A673 (cell line): ENCODE measurements around the gene CAPN5. TPM values are rescaled to one million over a fixed set of nuclear protein-coding genes. Genes with fewer than 3 reads are reported as not detected.

Source experiments
- BruUV-seq: library from RNA; stranded (reverse); fragments of 400-500 nt; replicated peaks from 2 replicates; lab custom pipeline; 2021; lab: Mats Ljungman, UMichigan
- CTCF ChIA-PET: fragments of 300-600 bp; sonication (Branson Sonifier 250); formaldehyde crosslinking; loops from one replicate; lab custom pipeline; 2022; ENCODE audit warnings: antibody characterized with exemption; lab: Charles Lee
- POLR2A ChIA-PET: fragments of 300-600 bp; sonication (Branson Sonifier 250); formaldehyde crosslinking; loops from one replicate; lab custom pipeline; 2022; ENCODE audit warnings: antibody characterized with exemption; ENCODE audit not compliant: low non-redundant PET; lab: Charles Lee
- DNase-seq: peaks from one replicate; pipeline ENCODE4 v3.0.0-alpha.2; 2015; ENCODE audit warnings: low spot score
- H3K27ac ChIP-seq: fragments of 200-600 bp; sonication (generic); 2 replicates; pipeline ENCODE4 v1.5.1; 2016; ENCODE audit warnings: mixed run types, low read depth, mild to moderate bottlenecking, mixed read lengths, antibody characterized with exemption, low read length; ENCODE audit not compliant: poor library complexity, severe bottlenecking
- H3K27me3 ChIP-seq: fragments of 200-600 bp; sonication (generic); replicated peaks from 2 replicates; pipeline ENCODE4 v1.6.1; 2017; ENCODE audit warnings: mixed run types, low read depth, mild to moderate bottlenecking, mixed read lengths, antibody characterized with exemption, low read length; ENCODE audit not compliant: insufficient read depth, poor library complexity
- H3K36me3 ChIP-seq: fragments of 200-600 bp; sonication (generic); 2 replicates; pipeline ENCODE4 v1.6.1; 2016; ENCODE audit warnings: mixed run types, mild to moderate bottlenecking, mixed read lengths, antibody characterized with exemption, low read length; ENCODE audit not compliant: insufficient read depth, poor library complexity, severe bottlenecking
- H3K4me1 ChIP-seq: fragments of 200-600 bp; sonication (generic); 2 replicates; pipeline ENCODE4 v1.6.1; 2017; ENCODE audit warnings: mixed run types, mild to moderate bottlenecking, mixed read lengths, antibody characterized with exemption, low read length; ENCODE audit not compliant: insufficient read depth, poor library complexity, severe bottlenecking
- H3K4me3 ChIP-seq: fragments of 200-600 bp; sonication (generic); 2 replicates; pipeline ENCODE4 v1.5.1; 2016; ENCODE audit warnings: low read depth, mixed run types, mild to moderate bottlenecking, mixed read lengths, low read length; ENCODE audit not compliant: poor library complexity, severe bottlenecking
- H3K9me3 ChIP-seq: fragments of 200-600 bp; sonication (generic); 2 replicates; pipeline ENCODE4 v1.6.1; 2016; ENCODE audit warnings: mixed run types, low read depth, mild to moderate bottlenecking, mixed read lengths, antibody characterized with exemption, low read length; ENCODE audit not compliant: poor library complexity, severe bottlenecking
- EZH2 ChIP-seq: fragments of 200-600 bp; sonication (generic); IDR thresholded peaks from 2 replicates; pipeline ENCODE4 v1.6.1; 2017; ENCODE audit warnings: borderline replicate concordance, low read depth, mild to moderate bottlenecking, mixed read lengths, antibody characterized with exemption, low read length; ENCODE audit not compliant: poor library complexity, severe bottlenecking
- intact Hi-C: fragments of 100-400 bp; cut with micrococcal nuclease; formaldehyde crosslinking; loops from one replicate; pipeline ENCODE4 v1.10.0; 2022; ENCODE audit not compliant: unreplicated experiment
- total RNA-seq: library from RNA; stranded (reverse); gene quantifications from 2 replicates; pipeline ENCODE4 v1.2.3, GENCODE V29; 2021
- TF ChIP-seq, protein P1 (sequence below): fragments of 300-800, 200-600 bp; sonication (generic); conservative IDR thresholded peaks from 2 replicates; pipeline ENCODE4 v1.5.1; 2017; ENCODE audit warnings: low read depth, mild to moderate bottlenecking, antibody characterized with exemption, low read length, moderate library complexity, mixed read lengths

The CAPN5 gene
- total RNA-seq, 1 experiment from 2014 or later: 4.3 TPM

DNA sequence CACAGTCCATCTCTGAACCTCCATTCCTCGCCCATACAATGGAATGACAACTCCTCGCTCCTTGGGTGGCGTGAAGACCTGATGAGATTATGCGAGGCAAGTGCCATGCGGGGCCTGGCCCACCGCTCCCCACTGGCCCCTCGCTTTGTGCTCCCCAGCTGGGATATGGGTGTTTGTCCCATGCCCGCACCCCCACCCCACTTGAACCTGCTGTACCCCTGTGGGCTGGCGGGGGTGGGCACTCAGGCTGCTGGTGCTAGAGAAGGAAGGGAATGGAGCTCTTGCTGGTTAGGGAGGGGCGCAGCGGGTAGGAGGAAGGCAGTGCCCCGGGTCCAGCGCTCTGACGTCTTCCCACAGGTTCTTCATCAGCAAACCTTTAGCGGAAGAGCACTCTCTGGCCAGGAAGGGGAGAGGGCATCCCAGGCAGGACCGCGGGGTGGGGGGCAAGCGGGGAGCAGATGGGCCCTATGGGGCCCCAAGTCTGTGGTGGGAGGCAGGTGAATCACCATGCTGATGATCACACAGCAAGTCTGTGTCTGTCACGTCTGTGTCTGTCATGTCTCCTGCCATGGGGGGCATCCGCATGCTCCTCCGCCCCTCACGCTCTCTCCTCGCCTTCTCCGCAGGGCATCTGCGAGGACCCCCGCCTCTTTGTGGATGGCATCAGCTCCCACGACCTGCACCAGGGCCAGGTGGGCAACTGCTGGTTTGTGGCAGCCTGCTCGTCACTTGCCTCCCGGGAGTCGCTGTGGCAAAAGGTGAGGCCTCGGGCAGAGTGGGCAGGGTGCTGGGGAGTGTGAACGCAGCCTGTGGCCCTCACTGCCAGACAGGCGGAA lies 26.5 kb downstream of the CAPN5 start:
- intact Hi-C loops: no loop called here
- H3K9me3 ChIP-seq: no peaks in the 10 kb centered on the region
- H3K27me3 ChIP-seq: no peaks in the 10 kb centered on the region
- no peaks in the 10 kb centered on the region for H3K36me3 ChIP-seq
- CTCF ChIA-PET: interaction anchor here (1.5 kb wide), 1 partner anchor 45 kb away, joined by 4 read pairs; no protein-coding TSS in a partner anchor
- H3K27ac ChIP-seq: no peak overlapping the region
- no TSS peak for BruUV-seq
- no peaks in the 10 kb centered on the region for H3K4me1 ChIP-seq
- H3K4me3 ChIP-seq: no peak overlapping the region
- POLR2A ChIA-PET: no interaction called here
- TF ChIP-seq, protein P1, sequence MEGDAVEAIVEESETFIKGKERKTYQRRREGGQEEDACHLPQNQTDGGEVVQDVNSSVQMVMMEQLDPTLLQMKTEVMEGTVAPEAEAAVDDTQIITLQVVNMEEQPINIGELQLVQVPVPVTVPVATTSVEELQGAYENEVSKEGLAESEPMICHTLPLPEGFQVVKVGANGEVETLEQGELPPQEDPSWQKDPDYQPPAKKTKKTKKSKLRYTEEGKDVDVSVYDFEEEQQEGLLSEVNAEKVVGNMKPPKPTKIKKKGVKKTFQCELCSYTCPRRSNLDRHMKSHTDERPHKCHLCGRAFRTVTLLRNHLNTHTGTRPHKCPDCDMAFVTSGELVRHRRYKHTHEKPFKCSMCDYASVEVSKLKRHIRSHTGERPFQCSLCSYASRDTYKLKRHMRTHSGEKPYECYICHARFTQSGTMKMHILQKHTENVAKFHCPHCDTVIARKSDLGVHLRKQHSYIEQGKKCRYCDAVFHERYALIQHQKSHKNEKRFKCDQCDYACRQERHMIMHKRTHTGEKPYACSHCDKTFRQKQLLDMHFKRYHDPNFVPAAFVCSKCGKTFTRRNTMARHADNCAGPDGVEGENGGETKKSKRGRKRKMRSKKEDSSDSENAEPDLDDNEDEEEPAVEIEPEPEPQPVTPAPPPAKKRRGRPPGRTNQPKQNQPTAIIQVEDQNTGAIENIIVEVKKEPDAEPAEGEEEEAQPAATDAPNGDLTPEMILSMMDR: no peak
- TF ChIP-seq EZH2: no peak
- DNase-seq: no peak

DNA sequence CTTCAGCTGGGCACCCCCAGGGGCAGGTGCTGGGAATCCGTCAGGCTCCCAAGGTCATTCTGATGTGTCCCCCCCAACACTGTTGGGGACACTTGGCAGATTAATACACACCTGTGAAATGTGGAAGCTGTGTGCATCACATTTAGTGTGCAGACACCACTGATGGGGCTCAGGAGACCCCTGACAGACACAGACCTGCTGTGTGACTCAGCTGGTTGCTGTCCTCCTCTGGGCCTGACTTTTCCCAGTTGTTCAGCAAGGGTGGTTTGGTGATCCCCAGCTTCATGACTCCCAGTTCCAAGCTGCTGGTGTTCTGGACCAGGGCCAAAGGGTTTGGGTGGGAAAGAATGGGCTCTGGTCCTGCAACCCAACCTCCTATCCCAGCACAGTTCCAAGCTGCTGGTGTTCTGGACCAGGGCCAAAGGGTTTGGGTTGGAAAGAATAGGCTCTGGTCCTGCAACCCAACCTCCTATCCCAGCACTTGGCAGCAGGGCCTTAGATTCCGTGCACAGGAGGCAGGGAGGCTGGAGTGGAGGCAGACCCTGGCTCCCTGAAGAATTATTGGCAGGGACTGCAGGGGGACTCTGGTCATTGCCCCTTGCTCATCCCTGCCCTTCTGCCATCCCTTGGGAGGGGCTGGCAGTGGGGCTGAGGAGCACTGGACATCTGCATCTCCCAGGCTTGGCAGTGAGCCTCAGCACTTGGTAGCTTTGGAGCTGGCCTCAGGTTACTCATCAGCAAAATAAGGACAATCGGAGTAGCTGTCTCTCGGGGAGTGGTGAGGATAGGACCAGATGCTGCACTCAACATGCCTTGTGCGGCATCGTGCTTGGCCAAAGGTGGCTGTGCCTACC lies 27.4 kb downstream of the CAPN5 start:
- Histone ChIP-seq H3K4me1 (no peaks in the 10 kb centered on the region), H3K4me3 (no peak overlapping the region), H3K27ac (no peak overlapping the region), H3K9me3 (no peaks in the 10 kb centered on the region), H3K36me3 (no peaks in the 10 kb centered on the region), H3K27me3 (no peaks in the 10 kb centered on the region)
- no peak for DNase-seq
- no TSS peak for BruUV-seq
- TF ChIP-seq EZH2: no peak
- TF ChIP-seq, protein P1: no peak
- ChIA-PET POLR2A (no interaction called here), CTCF (interaction anchor here (0.5 to 1.5 kb wide), 2 partner anchors 44 to 46 kb away, joined by 3 to 4 read pairs; no protein-coding TSS in a partner anchor)
- intact Hi-C loops: no loop called here

GRCh38 chr11:77094841-77095365 lies 28.1 kb downstream of the CAPN5 start:
- Histone ChIP-seq H3K4me1 (no peaks in the 10 kb centered on the region), H3K27me3 (no peaks in the 10 kb centered on the region), H3K9me3 (no peaks in the 10 kb centered on the region), H3K27ac (no peak overlapping the region), H3K36me3 (no peaks in the 10 kb centered on the region), H3K4me3 (no peak overlapping the region)
- intact Hi-C loops: no loop called here
- BruUV-seq: no TSS peak
- DNase-seq: no peak
- ChIA-PET POLR2A (no interaction called here), CTCF (no interaction called here)
- no peak for TF ChIP-seq EZH2
- TF ChIP-seq, protein P1: no peak
